CD4-positive, CD25-positive, alpha-beta regulatory T cell (primary cell): ENCODE measurements around the gene SMTN. TPM values are rescaled to one million over a fixed set of nuclear protein-coding genes. Genes with fewer than 3 reads are reported as not detected.
"Not testable (repeated sequence)": the region's sequence is repeated elsewhere in the genome, so short reads cannot be mapped to it uniquely, and the experiment has no call there.

Experiments
- ATAC-seq, 2 donors: fragments of 150-1000 bp; cut with Tn5 transposase; one replicate each; pipeline ENCODE4 v1.10.0; 2021; ENCODE audit warnings: low read depth in 2 of 2, moderate number of reproducible peaks in 2 of 2, moderate library complexity in 1 of 2
- DNase-seq, 3 donors: peaks; one replicate each; pipeline versions ENCODE4 v3.0.0 to v3.0.0-alpha.2; 2012 to 2022; ENCODE audit warnings: mixed read lengths in 1 of 3
- H3K27ac ChIP-seq: one replicate; pipeline ENCODE4 v1.7.0; 2013; ENCODE audit warnings: mild to moderate bottlenecking, low read length; ENCODE audit not compliant: insufficient read depth, poor library complexity, severe bottlenecking
- H3K27me3 ChIP-seq: one replicate; pipeline ENCODE4 v1.7.0; 2013; ENCODE audit warnings: low read length; ENCODE audit not compliant: control insufficient read depth, insufficient read depth
- H3K36me3 ChIP-seq: one replicate; pipeline ENCODE4 v1.7.0; 2013; ENCODE audit warnings: mild to moderate bottlenecking, low read length, moderate library complexity; ENCODE audit not compliant: control insufficient read depth, insufficient read depth
- H3K4me1 ChIP-seq: 2 replicates; pipeline ENCODE4 v1.7.0; 2013; ENCODE audit warnings: mild to moderate bottlenecking, low read length; ENCODE audit not compliant: insufficient read depth, control insufficient read depth, poor library complexity, severe bottlenecking
- H3K4me3 ChIP-seq: one replicate; pipeline ENCODE4 v1.7.0; 2013; ENCODE audit warnings: low read depth, mild to moderate bottlenecking, low read length, moderate library complexity
- H3K9me3 ChIP-seq, 2 experiments: 1 replicate in 1 of 2; 2 replicates in 1 of 2; pipeline ENCODE4 v1.7.0; 2013; ENCODE audit warnings: low read length in 2 of 2, mild to moderate bottlenecking in 1 of 2, moderate library complexity in 1 of 2; ENCODE audit not compliant: control insufficient read depth in 2 of 2
- H3K27ac Mint-ChIP-seq, 3 donors: one replicate each; pipeline ENCODE4 v1.8.0; 2020 to 2022; ENCODE audit warnings: mild to moderate bottlenecking in 3 of 3, mixed read lengths in 3 of 3, moderate library complexity in 2 of 3
- H3K27me3 Mint-ChIP-seq: one replicate; pipeline ENCODE4 v1.8.0; 2022; ENCODE audit warnings: mild to moderate bottlenecking, mixed read lengths
- H3K36me3 Mint-ChIP-seq: one replicate; pipeline ENCODE4 v1.8.0; 2020; ENCODE audit warnings: mixed read lengths
- H3K4me1 Mint-ChIP-seq, 4 donors: one replicate each; pipeline ENCODE4 v1.8.0; 2020 to 2022; ENCODE audit warnings: mixed read lengths in 4 of 4, mild to moderate bottlenecking in 1 of 4
- H3K4me3 Mint-ChIP-seq, 4 donors: one replicate each; pipeline ENCODE4 v1.8.0; 2020 to 2022; ENCODE audit warnings: mild to moderate bottlenecking in 4 of 4, mixed read lengths in 4 of 4, moderate library complexity in 3 of 4
- H3K9me3 Mint-ChIP-seq, 7 donors: one replicate each; pipeline ENCODE4 v1.8.0; 2020 to 2022; ENCODE audit warnings: mixed read lengths in 7 of 7, mild to moderate bottlenecking in 3 of 7, moderate library complexity in 2 of 7
- polyA plus RNA-seq, 4 donors: library from polyadenylated mRNA; unstranded; fragments of 300-500 nt; fragmentation: Illumina TruSeq; gene quantifications; one replicate each; pipeline ENCODE4 v1.2.3, GENCODE V29; 2021
- total RNA-seq: library from RNA; stranded (reverse); gene quantifications from one replicate; pipeline ENCODE4 v1.2.3, GENCODE V29; 2022

Gene SMTN
- total and polyA plus RNA-seq, 5 donors from 2014 or later = 0.33 to 6.5 (median 0.63) TPM; not detected in 1

DNA sequence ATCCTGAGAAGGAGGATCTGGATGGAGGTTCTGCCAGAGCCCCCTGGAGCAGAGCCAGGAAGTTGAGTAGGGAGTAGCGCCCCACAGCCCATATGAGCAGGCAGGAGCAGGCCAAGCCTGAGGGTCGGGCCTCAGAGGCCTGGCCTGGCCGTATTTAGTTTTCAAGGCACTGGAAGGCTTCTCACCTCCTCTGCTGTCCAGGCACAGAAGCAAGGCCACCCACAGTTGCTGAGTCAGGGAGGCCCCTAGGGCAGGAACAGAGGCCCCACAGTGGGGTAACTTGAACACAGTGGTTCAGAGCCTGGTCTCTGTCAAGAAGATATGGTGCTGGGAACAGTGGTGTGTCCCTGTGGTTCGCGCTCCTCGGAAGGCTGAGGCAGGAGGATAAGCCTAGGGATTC, 21.5 kb upstream of the SMTN start:
- H3K27me3 Mint-ChIP-seq, H3K9me3 ChIP-seq, H3K27me3 ChIP-seq, H3K4me1 Mint-ChIP-seq, H3K36me3 ChIP-seq, H3K4me3 Mint-ChIP-seq, H3K4me3 ChIP-seq, H3K4me1 ChIP-seq, ATAC-seq, H3K9me3 Mint-ChIP-seq, H3K27ac ChIP-seq, H3K27ac Mint-ChIP-seq, DNase-seq, H3K36me3 Mint-ChIP-seq: not testable (repeated sequence)

DNA sequence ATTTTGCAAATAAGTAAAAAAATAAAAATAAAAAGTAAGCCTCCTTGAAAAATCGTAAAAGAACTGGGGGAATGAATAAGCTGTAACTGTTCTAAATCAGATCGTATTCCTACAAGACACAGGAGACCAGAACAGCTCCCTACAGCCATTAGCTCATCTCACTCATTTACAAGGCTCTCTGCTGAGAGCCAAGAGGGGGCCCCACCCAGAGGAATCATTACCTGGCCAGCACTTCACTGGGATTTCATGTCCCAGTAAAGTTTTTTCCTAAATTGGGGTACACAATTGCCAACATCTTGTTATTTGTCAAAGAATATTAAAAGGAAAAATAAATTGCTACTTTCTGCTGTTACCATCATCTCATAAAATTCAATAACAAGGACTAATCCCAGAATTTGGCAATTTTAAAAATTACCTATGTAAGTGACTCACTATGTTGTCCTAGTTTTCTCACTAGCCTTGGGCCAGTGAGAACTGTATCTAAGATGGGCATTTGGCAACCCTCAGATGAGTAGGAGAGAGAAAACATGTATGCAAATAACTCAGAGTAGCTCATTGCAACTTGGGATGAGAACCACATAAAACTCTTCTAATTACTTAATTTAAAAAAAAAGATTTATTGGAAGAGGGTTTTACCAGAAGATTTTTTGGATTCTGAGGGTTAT, 18.4 kb upstream of the SMTN start:
- Histone ChIP-seq H3K27ac (no peak overlapping the region), H3K36me3 (no peaks in the 10 kb centered on the region), H3K27me3 (no peaks in the 10 kb centered on the region), H3K9me3 (no peaks in the 10 kb centered on the region), H3K4me3 (no peak overlapping the region), H3K4me1 (no peaks in the 10 kb centered on the region)
- Mint-ChIP-seq H3K9me3 (no peaks in the 10 kb centered on the region), H3K27ac (no peak overlapping the region), H3K4me1 (peaks cover 0 to 4% (median 0%) of the 10 kb centered on the region in 4 donors), H3K4me3 (no peak overlapping the region), H3K27me3 (no peaks in the 10 kb centered on the region), H3K36me3 (no peaks in the 10 kb centered on the region)
- no peak for DNase-seq
- ATAC-seq = no peak

DNA sequence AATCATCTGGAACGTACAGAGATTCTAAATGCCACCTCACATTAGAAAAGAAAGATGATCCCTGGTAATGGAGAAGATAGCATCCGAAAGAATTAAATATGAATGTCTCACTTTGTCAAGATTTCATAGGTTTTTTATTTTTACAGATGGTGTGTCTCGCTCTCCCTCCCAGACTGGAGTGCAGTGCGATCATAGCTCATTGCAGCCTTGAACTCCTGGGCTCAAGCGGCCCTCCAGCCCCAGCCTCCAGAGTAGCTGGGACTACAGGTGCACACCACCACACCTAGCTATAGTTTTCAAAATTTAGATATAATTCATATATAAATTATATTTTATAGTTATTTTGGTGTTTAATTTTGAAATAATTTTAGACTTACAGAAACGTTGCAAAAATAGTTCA, 16.7 kb upstream of the SMTN start:
- Mint-ChIP-seq H3K36me3 (no peaks in the 10 kb centered on the region), H3K4me3 (no peak overlapping the region), H3K27me3 (peaks cover 3% of the 10 kb centered on the region), H3K4me1 (peaks cover 0 to 4% (median 0%) of the 10 kb centered on the region in 4 donors), H3K27ac (no peak overlapping the region), H3K9me3 (no peaks in the 10 kb centered on the region)
- Histone ChIP-seq H3K4me1 (no peaks in the 10 kb centered on the region), H3K27ac (no peak overlapping the region), H3K36me3 (no peaks in the 10 kb centered on the region), H3K9me3 (no peaks in the 10 kb centered on the region), H3K4me3 (no peak overlapping the region), H3K27me3 (no peaks in the 10 kb centered on the region)
- no peak for DNase-seq
- no peak for ATAC-seq

DNA sequence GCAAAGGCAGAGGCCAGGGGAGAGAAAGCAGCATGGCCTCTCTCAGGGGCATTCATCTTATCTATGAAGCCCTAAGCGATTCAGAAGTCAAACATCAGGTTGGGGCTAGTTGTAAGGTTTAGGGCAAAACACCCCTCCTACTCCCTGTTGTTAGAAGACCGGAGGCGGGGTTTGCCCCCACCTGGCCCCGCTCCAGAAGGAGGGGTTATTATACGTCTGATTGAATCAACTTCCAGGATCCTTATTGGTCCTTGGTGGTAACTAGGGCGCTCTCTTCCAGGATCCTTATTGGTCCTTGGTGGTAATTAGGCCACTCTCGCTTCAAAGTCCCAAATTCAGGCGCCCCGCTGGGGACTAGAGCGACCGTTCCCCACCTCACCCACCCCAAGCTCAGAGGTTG, 12.1 kb upstream of the SMTN start:
- H3K4me3 ChIP-seq = no peak overlapping the region
- H3K27me3 Mint-ChIP-seq = peaks cover 4% of the 10 kb centered on the region
- no peak overlapping the region for H3K27ac Mint-ChIP-seq
- no peaks in the 10 kb centered on the region for H3K9me3 Mint-ChIP-seq
- H3K9me3 ChIP-seq = no peaks in the 10 kb centered on the region
- no peak overlapping the region for H3K27ac ChIP-seq
- no peak for ATAC-seq
- H3K4me1 ChIP-seq = no peaks in the 10 kb centered on the region
- H3K36me3 Mint-ChIP-seq = no peaks in the 10 kb centered on the region
- H3K36me3 ChIP-seq = no peaks in the 10 kb centered on the region
- no peaks in the 10 kb centered on the region for H3K27me3 ChIP-seq
- DNase-seq = no peak
- no peak overlapping the region for H3K4me3 Mint-ChIP-seq
- H3K4me1 Mint-ChIP-seq = peaks cover 0 to 4% (median 0%) of the 10 kb centered on the region in 4 donors

DNA sequence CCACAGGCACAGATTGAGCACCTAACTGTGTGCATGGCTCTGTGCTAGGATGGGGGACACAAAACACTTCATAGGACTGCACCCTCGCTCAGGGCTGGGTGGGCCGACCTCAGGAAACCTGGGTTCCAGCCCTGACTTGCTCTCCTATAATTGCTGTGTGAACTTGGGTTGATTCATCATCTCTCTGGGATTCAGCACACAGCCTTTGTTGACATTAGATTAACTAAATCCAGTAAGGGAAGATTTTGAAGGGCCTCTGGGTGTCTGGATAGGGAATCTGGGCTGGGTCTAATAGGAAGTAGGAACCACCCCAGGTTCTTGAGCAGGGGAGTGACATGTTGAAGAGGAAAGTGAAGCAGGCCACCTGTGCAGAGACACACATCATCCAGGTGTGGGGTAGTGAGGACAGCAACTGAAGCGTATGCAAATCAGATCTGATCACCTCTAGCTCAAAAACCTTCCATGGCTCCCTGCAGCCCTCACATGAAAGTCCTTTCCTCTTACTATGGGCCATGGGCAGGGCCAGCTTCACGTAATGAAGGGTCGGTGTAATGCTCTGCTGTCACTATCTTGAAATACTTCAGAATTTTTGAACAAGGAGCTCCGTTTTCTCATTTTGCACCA, 11.3 kb upstream of the SMTN start:
- not testable (repeated sequence) for H3K27me3 Mint-ChIP-seq, ATAC-seq, H3K9me3 ChIP-seq, H3K4me3 Mint-ChIP-seq, H3K4me1 Mint-ChIP-seq, H3K27ac ChIP-seq, H3K4me3 ChIP-seq, H3K36me3 ChIP-seq, H3K9me3 Mint-ChIP-seq, H3K27me3 ChIP-seq, H3K36me3 Mint-ChIP-seq, H3K27ac Mint-ChIP-seq, H3K4me1 ChIP-seq, DNase-seq

DNA sequence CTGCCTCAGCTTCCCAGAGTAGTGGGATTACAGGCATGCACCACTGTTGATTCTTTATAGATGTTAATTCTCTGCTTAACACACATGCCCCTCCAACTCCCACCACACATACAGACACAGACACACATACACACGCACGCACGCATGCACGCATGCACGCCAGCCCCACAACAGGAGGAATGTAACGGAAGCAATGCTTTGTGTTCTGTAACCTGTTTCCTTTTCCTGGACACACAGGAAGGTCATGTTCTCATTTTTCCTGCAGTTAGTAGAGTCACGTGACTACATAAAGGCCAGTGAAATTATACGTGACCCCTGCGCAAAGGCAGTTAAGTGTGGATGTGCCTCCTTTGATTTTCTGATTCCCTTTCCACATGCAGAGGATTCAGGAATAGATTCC, 8.0 kb upstream of the SMTN start:
- not testable (repeated sequence) for H3K9me3 Mint-ChIP-seq, H3K4me1 ChIP-seq, H3K9me3 ChIP-seq, H3K4me3 ChIP-seq, H3K27ac ChIP-seq, H3K27me3 Mint-ChIP-seq, H3K4me3 Mint-ChIP-seq, H3K27ac Mint-ChIP-seq, H3K36me3 ChIP-seq, H3K4me1 Mint-ChIP-seq, ATAC-seq, DNase-seq, H3K36me3 Mint-ChIP-seq, H3K27me3 ChIP-seq

DNA sequence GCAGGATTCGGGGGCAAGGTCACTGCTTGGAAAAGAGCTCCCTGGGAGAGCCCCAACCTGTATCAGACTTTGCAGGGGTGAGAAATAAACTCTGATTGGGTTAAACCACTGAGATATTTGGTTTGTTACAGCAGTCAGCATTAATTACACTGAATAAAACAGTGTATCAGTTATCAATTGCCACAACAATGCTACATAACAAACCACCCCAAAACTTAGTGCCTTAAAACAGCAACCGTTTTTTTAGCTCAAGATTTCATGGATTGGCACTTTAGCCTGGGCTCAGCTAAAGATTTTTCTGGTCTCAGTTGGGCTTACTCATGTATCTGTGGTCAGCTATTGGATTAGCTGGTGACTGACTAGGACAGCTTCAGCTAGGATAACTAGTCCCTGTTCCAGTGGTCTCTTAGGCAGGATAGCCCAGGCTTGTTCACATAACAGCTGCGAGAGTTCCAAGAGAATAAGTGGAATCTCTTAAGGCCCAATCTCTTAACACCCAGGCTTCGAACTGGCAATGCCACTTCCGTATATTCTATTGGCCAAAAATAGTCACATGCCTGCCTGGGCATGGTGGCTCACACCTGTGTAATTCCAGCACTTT, 7.5 kb upstream of the SMTN start:
- H3K4me1 Mint-ChIP-seq, H3K27ac Mint-ChIP-seq, H3K4me3 Mint-ChIP-seq, H3K9me3 Mint-ChIP-seq, H3K36me3 Mint-ChIP-seq, H3K27me3 ChIP-seq, H3K9me3 ChIP-seq, H3K27me3 Mint-ChIP-seq, DNase-seq, H3K36me3 ChIP-seq, H3K27ac ChIP-seq, H3K4me3 ChIP-seq, H3K4me1 ChIP-seq, ATAC-seq: not testable (repeated sequence)

DNA sequence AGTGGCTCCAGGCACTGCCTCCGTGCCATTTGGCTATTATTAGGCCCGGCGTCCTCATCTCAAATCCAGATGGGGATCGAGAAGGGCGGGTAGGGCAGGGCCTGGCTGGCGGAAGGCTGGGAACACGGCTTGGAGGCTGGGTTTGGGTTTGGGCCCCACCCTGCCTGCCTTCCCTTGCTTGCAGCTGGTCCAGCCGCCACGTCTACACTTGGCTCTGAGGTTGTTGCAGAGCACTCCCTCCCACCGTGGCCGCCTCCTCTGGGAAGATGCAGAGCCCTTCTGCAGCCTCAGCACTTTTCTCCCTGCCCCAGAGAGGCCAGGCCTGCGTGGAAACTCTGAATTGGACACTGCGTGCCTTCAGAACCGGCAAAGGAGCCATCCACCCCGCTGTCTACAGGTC, 5.2 kb upstream of the SMTN start:
- H3K27ac Mint-ChIP-seq = no peak overlapping the region
- DNase-seq (no peak), ATAC-seq (no peak)
- H3K9me3 Mint-ChIP-seq = no peaks in the 10 kb centered on the region
- Histone ChIP-seq H3K27ac (no peak overlapping the region), H3K9me3 (no peaks in the 10 kb centered on the region), H3K36me3 (no peaks in the 10 kb centered on the region), H3K4me1 (peaks cover 6% of the 10 kb centered on the region), H3K27me3 (no peaks in the 10 kb centered on the region), H3K4me3 (no peak overlapping the region)
- H3K27me3 Mint-ChIP-seq = peaks cover 5% of the 10 kb centered on the region
- H3K4me3 Mint-ChIP-seq = no peak overlapping the region
- H3K36me3 Mint-ChIP-seq = no peaks in the 10 kb centered on the region
- peaks cover 0 to 7% (median 2%) of the 10 kb centered on the region in 4 donors for H3K4me1 Mint-ChIP-seq
